ENCODE results near the gene ORAI3. TPM values are rescaled to one million over a fixed set of nuclear protein-coding genes. Genes with fewer than 3 reads are reported as not detected.

The ORAI3 gene
- total RNA-seq, 1 experiment from 2014 or later, result 9.0 TPM

DNA sequence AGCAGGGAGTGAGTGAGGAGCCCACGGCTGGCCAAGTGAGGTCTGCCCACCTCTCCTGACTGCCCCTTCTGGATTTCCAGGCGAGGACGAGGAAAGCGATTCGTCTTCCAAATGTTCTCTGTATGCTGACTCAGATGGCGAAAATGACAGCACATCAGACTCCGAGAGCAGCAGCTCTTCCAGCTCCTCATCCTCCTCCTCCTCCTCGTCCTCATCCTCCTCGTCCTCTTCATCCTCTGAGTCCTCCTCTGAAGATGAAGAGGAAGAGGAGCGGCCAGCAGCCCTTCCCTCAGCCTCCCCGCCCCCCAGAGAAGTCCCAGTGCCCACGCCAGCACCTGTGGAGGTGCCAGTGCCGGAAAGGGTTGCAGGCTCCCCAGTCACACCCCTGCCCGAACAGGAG, 22.4 kb downstream of the ORAI3 start:
- ATAC-seq (no peak), DNase-seq (ENCODE audit: low read depth, low spot score) (no peak)
- H3K27me3 ChIP-seq (ENCODE audit: insufficient read depth, low read length), result no peaks in the 10 kb centered on the region
- no peaks in the 10 kb centered on the region for H3K4me1 ChIP-seq (ENCODE audit: control insufficient read depth in 1 of 2, insufficient read depth in 2 of 2, low read length in 2 of 2)
- no peak overlapping the region for H3K9ac ChIP-seq (ENCODE audit: low read length)
- no peaks in the 10 kb centered on the region for H3K9me2 ChIP-seq (ENCODE audit: insufficient read depth)
- H3K27ac ChIP-seq (ENCODE audit: low read depth, low read length), result no peak overlapping the region
- no peak overlapping the region for H3K4me3 ChIP-seq (replicated peaks in 1 of 2; ENCODE audit: low read depth in 1 of 2, low read length in 2 of 2)
- H3K4me2 ChIP-seq (ENCODE audit: low read length), result no peak overlapping the region
- ChIA-PET RAD21 (ENCODE audit: low non-redundant PET in 1 of 2, low total read pairs in 2 of 2, uncharacterized antibody in 2 of 2, unreplicated experiment in 2 of 2) (no interaction called here), POLR2A (no interaction called here), CTCF (no interaction called here)
- H3K9me3 ChIP-seq (ENCODE audit: control insufficient read depth in 1 of 2, insufficient read depth in 1 of 2, low read depth in 1 of 2, low read length in 2 of 2), result no peaks in the 10 kb centered on the region
- no peaks in the 10 kb centered on the region for H4K20me1 ChIP-seq (ENCODE audit: insufficient read depth)
- H2AFZ ChIP-seq (ENCODE audit: low read depth, low read length, poor library complexity, severe bottlenecking), result no peak overlapping the region
- H3K79me2 ChIP-seq (ENCODE audit: insufficient read depth, low read length), result no peaks in the 10 kb centered on the region; the same call in 1 of the 2 replicates
- intact Hi-C loops (cut with micrococcal nuclease), result no loop called here
- no TSS peak for BruUV-seq (replicated peaks)
- TF ChIP-seq TCF7L2 (IDR thresholded peaks at IDR 0.05; ENCODE audit: borderline replicate concordance, extremely low read depth, insufficient read depth, insufficient read length) (no peak), JUND (IDR thresholded peaks at IDR 0.05) (no peak), CEBPB (IDR thresholded peaks at IDR 0.05; ENCODE audit: low read depth) (no peak), POLR2A (IDR thresholded peaks at IDR 0.05; ENCODE audit: borderline replicate concordance, extremely low read depth, insufficient read depth, insufficient read length) (no peak), ZFX (IDR thresholded peaks at IDR 0.05) (no peak), SP1 (IDR thresholded peaks at IDR 0.05; ENCODE audit: low read depth) (no peak), ELF1 (IDR thresholded peaks at IDR 0.05; ENCODE audit: borderline replicate concordance, low read depth) (no peak), EGR1 (IDR thresholded peaks at IDR 0.05; ENCODE audit: low read depth) (no peak), SRF (IDR thresholded peaks at IDR 0.05; ENCODE audit: low read depth) (no peak), EZH2 (IDR thresholded peaks at IDR 0.05) (no peak), ZNF274 (IDR thresholded peaks at IDR 0.05; ENCODE audit: low read depth, low read length) (no peak), YY1 (IDR thresholded peaks at IDR 0.05; ENCODE audit: extremely low read depth, insufficient replicate concordance, low read depth, low read length) (no peak), RAD21 (IDR thresholded peaks at IDR 0.05; ENCODE audit: low read depth) (no peak), SIN3A (IDR thresholded peaks at IDR 0.05; ENCODE audit: low read depth) (no peak)
- TF ChIP-seq, protein P1, sequence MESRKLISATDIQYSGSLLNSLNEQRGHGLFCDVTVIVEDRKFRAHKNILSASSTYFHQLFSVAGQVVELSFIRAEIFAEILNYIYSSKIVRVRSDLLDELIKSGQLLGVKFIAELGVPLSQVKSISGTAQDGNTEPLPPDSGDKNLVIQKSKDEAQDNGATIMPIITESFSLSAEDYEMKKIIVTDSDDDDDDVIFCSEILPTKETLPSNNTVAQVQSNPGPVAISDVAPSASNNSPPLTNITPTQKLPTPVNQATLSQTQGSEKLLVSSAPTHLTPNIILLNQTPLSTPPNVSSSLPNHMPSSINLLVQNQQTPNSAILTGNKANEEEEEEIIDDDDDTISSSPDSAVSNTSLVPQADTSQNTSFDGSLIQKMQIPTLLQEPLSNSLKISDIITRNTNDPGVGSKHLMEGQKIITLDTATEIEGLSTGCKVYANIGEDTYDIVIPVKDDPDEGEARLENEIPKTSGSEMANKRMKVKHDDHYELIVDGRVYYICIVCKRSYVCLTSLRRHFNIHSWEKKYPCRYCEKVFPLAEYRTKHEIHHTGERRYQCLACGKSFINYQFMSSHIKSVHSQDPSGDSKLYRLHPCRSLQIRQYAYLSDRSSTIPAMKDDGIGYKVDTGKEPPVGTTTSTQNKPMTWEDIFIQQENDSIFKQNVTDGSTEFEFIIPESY (IDR thresholded peaks at IDR 0.05; ENCODE audit: extremely low read depth, insufficient replicate concordance, low read length), result no peak
- TF ChIP-seq, protein P2, sequence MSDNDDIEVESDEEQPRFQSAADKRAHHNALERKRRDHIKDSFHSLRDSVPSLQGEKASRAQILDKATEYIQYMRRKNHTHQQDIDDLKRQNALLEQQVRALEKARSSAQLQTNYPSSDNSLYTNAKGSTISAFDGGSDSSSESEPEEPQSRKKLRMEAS (IDR thresholded peaks at IDR 0.05), result no peak
- TF ChIP-seq, protein P3, sequence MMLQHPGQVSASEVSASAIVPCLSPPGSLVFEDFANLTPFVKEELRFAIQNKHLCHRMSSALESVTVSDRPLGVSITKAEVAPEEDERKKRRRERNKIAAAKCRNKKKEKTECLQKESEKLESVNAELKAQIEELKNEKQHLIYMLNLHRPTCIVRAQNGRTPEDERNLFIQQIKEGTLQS (IDR thresholded peaks at IDR 0.05), result no peak
- TF ChIP-seq, protein P4, sequence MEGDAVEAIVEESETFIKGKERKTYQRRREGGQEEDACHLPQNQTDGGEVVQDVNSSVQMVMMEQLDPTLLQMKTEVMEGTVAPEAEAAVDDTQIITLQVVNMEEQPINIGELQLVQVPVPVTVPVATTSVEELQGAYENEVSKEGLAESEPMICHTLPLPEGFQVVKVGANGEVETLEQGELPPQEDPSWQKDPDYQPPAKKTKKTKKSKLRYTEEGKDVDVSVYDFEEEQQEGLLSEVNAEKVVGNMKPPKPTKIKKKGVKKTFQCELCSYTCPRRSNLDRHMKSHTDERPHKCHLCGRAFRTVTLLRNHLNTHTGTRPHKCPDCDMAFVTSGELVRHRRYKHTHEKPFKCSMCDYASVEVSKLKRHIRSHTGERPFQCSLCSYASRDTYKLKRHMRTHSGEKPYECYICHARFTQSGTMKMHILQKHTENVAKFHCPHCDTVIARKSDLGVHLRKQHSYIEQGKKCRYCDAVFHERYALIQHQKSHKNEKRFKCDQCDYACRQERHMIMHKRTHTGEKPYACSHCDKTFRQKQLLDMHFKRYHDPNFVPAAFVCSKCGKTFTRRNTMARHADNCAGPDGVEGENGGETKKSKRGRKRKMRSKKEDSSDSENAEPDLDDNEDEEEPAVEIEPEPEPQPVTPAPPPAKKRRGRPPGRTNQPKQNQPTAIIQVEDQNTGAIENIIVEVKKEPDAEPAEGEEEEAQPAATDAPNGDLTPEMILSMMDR (IDR thresholded peaks at IDR 0.05 in 2 of 3, conservative IDR thresholded peaks at IDR 0.05 in 1 of 3; ENCODE audit: borderline replicate concordance in 1 of 3, insufficient read depth in 1 of 3, low read depth in 2 of 3, low read length in 2 of 3), result no peak
- peaks cover 40 to 45% of the 10 kb centered on the region in 2 experiments for H3K36me3 ChIP-seq (ENCODE audit: control insufficient read depth in 1 of 2, insufficient read depth in 2 of 2, low read length in 2 of 2)
